SU-DHL-6 (cell line): ENCODE measurements around the gene MDFIC.

Experiments
- EZH2phosphoT487 ChIP-seq: fragments of 200-600 bp; sonication (generic), shearing (Covaris generic); conservative IDR thresholded peaks from 2 replicates; pipeline ENCODE4 v1.6.1; 2018; ENCODE audit warnings: mild to moderate bottlenecking, antibody characterized with exemption, low read length, moderate library complexity, mixed read lengths
- TF ChIP-seq, protein P1 (sequence below): fragments of 200-600 bp; sonication (generic); IDR thresholded peaks from one replicate; pipeline ENCODE4 v1.5.1; 2017; ENCODE audit warnings: antibody characterized with exemption, mild to moderate bottlenecking, low read length, moderate library complexity; ENCODE audit not compliant: insufficient read depth, poor library complexity, severe bottlenecking

DNA sequence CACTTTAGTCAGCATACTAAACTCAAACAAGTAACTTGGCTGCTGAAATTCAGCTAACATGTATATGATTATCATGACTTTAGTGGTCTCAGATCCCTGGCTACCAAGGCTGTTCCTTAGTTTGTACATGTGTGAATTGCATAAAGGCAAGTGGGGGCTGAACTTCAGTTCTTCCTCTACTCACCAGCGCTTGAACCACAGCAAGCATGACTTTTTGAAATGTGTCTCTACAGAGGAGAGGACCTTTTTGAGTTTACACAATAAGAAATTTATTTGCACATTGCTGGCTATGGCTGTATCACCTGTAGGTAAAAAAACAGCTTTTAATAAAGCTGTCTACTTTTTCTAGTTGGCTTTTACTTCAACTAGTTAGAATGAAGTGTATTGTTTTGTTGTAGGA, 48.8 kb downstream of the MDFIC start:
- TF ChIP-seq, protein P1, sequence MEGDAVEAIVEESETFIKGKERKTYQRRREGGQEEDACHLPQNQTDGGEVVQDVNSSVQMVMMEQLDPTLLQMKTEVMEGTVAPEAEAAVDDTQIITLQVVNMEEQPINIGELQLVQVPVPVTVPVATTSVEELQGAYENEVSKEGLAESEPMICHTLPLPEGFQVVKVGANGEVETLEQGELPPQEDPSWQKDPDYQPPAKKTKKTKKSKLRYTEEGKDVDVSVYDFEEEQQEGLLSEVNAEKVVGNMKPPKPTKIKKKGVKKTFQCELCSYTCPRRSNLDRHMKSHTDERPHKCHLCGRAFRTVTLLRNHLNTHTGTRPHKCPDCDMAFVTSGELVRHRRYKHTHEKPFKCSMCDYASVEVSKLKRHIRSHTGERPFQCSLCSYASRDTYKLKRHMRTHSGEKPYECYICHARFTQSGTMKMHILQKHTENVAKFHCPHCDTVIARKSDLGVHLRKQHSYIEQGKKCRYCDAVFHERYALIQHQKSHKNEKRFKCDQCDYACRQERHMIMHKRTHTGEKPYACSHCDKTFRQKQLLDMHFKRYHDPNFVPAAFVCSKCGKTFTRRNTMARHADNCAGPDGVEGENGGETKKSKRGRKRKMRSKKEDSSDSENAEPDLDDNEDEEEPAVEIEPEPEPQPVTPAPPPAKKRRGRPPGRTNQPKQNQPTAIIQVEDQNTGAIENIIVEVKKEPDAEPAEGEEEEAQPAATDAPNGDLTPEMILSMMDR = no peak
- no peak for TF ChIP-seq EZH2phosphoT487
